HepG2 (cell line): ENCODE measurements around the gene SBNO2. TPM values are rescaled to one million over a fixed set of nuclear protein-coding genes. Genes with fewer than 3 reads are reported as not detected.

Experiments used
- ATAC-seq: fragments of 200-7000 bp; cut with Tn5 transposase; 3 replicates; pipeline ENCODE4 v1.9.1; 2020; ENCODE audit warnings: mild to moderate bottlenecking, moderate library complexity
- BruUV-seq: library from RNA; stranded (reverse); fragments of 400-500 nt; replicated peaks from 2 replicates; lab custom pipeline; 2021; lab: Mats Ljungman, UMichigan
- CTCF ChIA-PET: fragments of 300-600 bp; formaldehyde crosslinking; extraction: SDS; loops from one replicate; lab custom pipeline; 2021; ENCODE audit warnings: low total read pairs, inconsistent platforms, low intra/inter-chr PET ratio; lab: Yijun Ruan, JAX
- POLR2A ChIA-PET: fragments of 350-600 bp; sonication (Branson Sonifier 250); formaldehyde crosslinking; loops from one replicate; lab custom pipeline; 2020; ENCODE audit warnings: antibody characterized with exemption, inconsistent platforms; lab: Yijun Ruan, JAX
- DNase-seq: peaks from one replicate; pipeline ENCODE4 v3.0.0-alpha.2; 2015; ENCODE audit warnings: low spot score
- FAIRE-seq: peaks from 3 replicates; lab custom pipeline; 2011; peaks lifted over from hg19 to GRCh38; lab: Jason Lieb, UNC
- H2AFZ ChIP-seq: one replicate; pipeline ENCODE4 v1.6.1; 2011; ENCODE audit warnings: low read length, inconsistent platforms
- H3K27ac ChIP-seq: fragments of 300-600 bp; 3 replicates; pipeline ENCODE4 v1.8.0; 2011; ENCODE audit warnings: mixed run types, mild to moderate bottlenecking, mixed read lengths, low read length, inconsistent platforms; ENCODE audit not compliant: insufficient read depth; ENCODE audit errors: extremely low read length
- H3K27me3 ChIP-seq, 2 experiments: fragments of 200-600 bp in 1 of 2; 2 replicates in 1 of 2; 3 replicates in 1 of 2; pipeline versions ENCODE4 v1.6.0 to v1.8.0; 2011; ENCODE audit warnings: low read length in 2 of 2, mild to moderate bottlenecking in 2 of 2, moderate library complexity in 2 of 2, inconsistent platforms in 1 of 2; ENCODE audit not compliant: insufficient read depth in 2 of 2, control insufficient read depth in 1 of 2
- H3K36me3 ChIP-seq, 2 experiments: fragments of 200-600 bp in 1 of 2; replicated peaks in 1 of 2; 2 replicates in 1 of 2; 3 replicates in 1 of 2; pipeline versions ENCODE4 v1.5.1 to v1.8.0; 2011; ENCODE audit warnings: low read length in 2 of 2, inconsistent platforms in 1 of 2; ENCODE audit not compliant: insufficient read depth in 2 of 2, control insufficient read depth in 1 of 2
- H3K4me1 ChIP-seq: 2 replicates; pipeline ENCODE4 v1.5.1; 2012; ENCODE audit warnings: low read length, inconsistent platforms; ENCODE audit not compliant: insufficient read depth
- H3K4me2 ChIP-seq: 2 replicates; pipeline ENCODE4 v1.6.0; 2011; ENCODE audit warnings: low read depth, low read length, inconsistent platforms
- H3K4me3 ChIP-seq, 3 experiments: fragments of 200-600 bp in 1 of 3; sonication (generic), shearing (Covaris generic) in 1 of 3; replicated peaks in 1 of 3; 2 replicates each; pipeline ENCODE4 v1.5.1; 2011 to 2016; ENCODE audit warnings: low read length in 3 of 3, inconsistent platforms in 2 of 3, low read depth in 2 of 3, mild to moderate bottlenecking in 2 of 3, control low read depth in 1 of 3, mixed read lengths in 1 of 3; ENCODE audit not compliant: insufficient read depth in 1 of 3
- H3K79me2 ChIP-seq: one replicate; pipeline ENCODE4 v1.6.1; 2011; ENCODE audit warnings: low read length, inconsistent platforms; ENCODE audit not compliant: insufficient read depth
- H3K9ac ChIP-seq: 2 replicates; pipeline ENCODE4 v1.6.0; 2011; ENCODE audit warnings: mild to moderate bottlenecking, low read depth, low read length, inconsistent platforms; ENCODE audit not compliant: insufficient read depth
- H3K9me3 ChIP-seq: 2 replicates; pipeline ENCODE4 v1.5.1; 2012; ENCODE audit warnings: mild to moderate bottlenecking, low read length
- H4K20me1 ChIP-seq: 2 replicates; pipeline ENCODE4 v1.6.0; 2011; ENCODE audit warnings: inconsistent platforms, mild to moderate bottlenecking, low read length, moderate library complexity; ENCODE audit not compliant: insufficient read depth
- AHR ChIP-seq: IDR thresholded peaks from 2 replicates; pipeline ENCODE4 v1.6.1; 2018; ENCODE audit warnings: missing genetic modification reagents, missing compliant biosample characterization
- ATM ChIP-seq: fragments of 450-650 bp; IDR thresholded peaks from 2 replicates; pipeline ENCODE4 v1.7.1; 2017; ENCODE audit warnings: mild to moderate bottlenecking, borderline replicate concordance
- BRD4 ChIP-seq: sonication (generic); formaldehyde crosslinking; IDR thresholded peaks from 2 replicates; pipeline ENCODE4 v1.4.0; 2020; ENCODE audit warnings: missing genetic modification reagents
- EED ChIP-seq: sonication (generic); formaldehyde crosslinking; IDR thresholded peaks from 2 replicates; pipeline ENCODE4 v1.5.0; 2020; ENCODE audit warnings: mild to moderate bottlenecking, missing genetic modification reagents
- ETV6 ChIP-seq: sonication (generic); formaldehyde crosslinking; conservative IDR thresholded peaks from 2 replicates; pipeline ENCODE4 v1.4.0; 2020; ENCODE audit warnings: missing genetic modification reagents
- FOXA1 ChIP-seq, 2 experiments: fragments of 450-650 bp in 1 of 2; sonication (generic) in 1 of 2; formaldehyde crosslinking in 1 of 2; IDR thresholded peaks; 2 replicates each; pipeline versions ENCODE4 v1.4.0 to v1.6.1; 2016 to 2020; ENCODE audit warnings: missing genetic modification reagents in 1 of 2
- GZF1 ChIP-seq: sonication (generic); formaldehyde crosslinking; IDR thresholded peaks from 2 replicates; pipeline ENCODE4 v1.5.1; 2020; ENCODE audit warnings: mild to moderate bottlenecking, missing genetic modification reagents
- POLR2A ChIP-seq, 2 experiments: IDR thresholded peaks; 2 replicates each; pipeline ENCODE4 v1.6.1; 2011; ENCODE audit warnings: low read depth in 2 of 2, low read length in 2 of 2, mild to moderate bottlenecking in 1 of 2, moderate library complexity in 1 of 2; ENCODE audit not compliant: insufficient read depth in 1 of 2
- POLR2AphosphoS5 ChIP-seq: IDR thresholded peaks from 2 replicates; pipeline ENCODE4 v1.6.1; 2012; ENCODE audit warnings: low read depth, low read length
- RXRA ChIP-seq: sonication (generic); formaldehyde crosslinking; IDR thresholded peaks from 2 replicates; pipeline ENCODE4 v1.5.1; 2020; ENCODE audit warnings: missing genetic modification reagents
- SMAD9 ChIP-seq: sonication (generic); formaldehyde crosslinking; IDR thresholded peaks from 2 replicates; pipeline ENCODE4 v1.5.1; 2020; ENCODE audit warnings: mild to moderate bottlenecking, missing genetic modification reagents
- TFE3 ChIP-seq: IDR thresholded peaks from 2 replicates; pipeline ENCODE4 v1.6.1; 2016
- YEATS4 ChIP-seq: sonication (generic); formaldehyde crosslinking; IDR thresholded peaks from 2 replicates; pipeline ENCODE4 v1.4.0; 2020; ENCODE audit warnings: missing genetic modification reagents, borderline replicate concordance
- ZNF329 ChIP-seq: sonication (generic); formaldehyde crosslinking; IDR thresholded peaks from 2 replicates; pipeline ENCODE4 v1.9.0; 2021; ENCODE audit warnings: low read depth, mild to moderate bottlenecking, missing genetic modification reagents
- ZNF33A ChIP-seq: sonication (generic); formaldehyde crosslinking; IDR thresholded peaks from 2 replicates; pipeline ENCODE4 v1.5.1; 2020; ENCODE audit warnings: missing genetic modification reagents, mild to moderate bottlenecking, moderate library complexity, borderline replicate concordance
- ZNF354B ChIP-seq: sonication (generic); formaldehyde crosslinking; IDR thresholded peaks from 2 replicates; pipeline ENCODE4 v1.8.0; 2022; ENCODE audit warnings: mild to moderate bottlenecking, missing genetic modification reagents
- ZNF547 ChIP-seq: sonication (generic); formaldehyde crosslinking; IDR thresholded peaks from 2 replicates; pipeline ENCODE4 v1.5.1; 2020; ENCODE audit warnings: mild to moderate bottlenecking, missing genetic modification reagents
- ZNF883 ChIP-seq: sonication (generic); formaldehyde crosslinking; IDR thresholded peaks from 2 replicates; pipeline ENCODE4 v1.5.1; 2020; ENCODE audit warnings: mild to moderate bottlenecking, missing genetic modification reagents; ENCODE audit errors: not compliant biosample characterization
- WGBS: methylation state at CpG from one replicate; pipeline ENCODE4 v1.1.6; 2017; ENCODE audit warnings: low lambda C conversion rate; 5-methylcytosine and 5-hydroxymethylcytosine counted together
- in situ Hi-C: cut with HindIII; loops from 2 replicates; pipeline ENCODE4 v1.10.0; 2017; ENCODE audit warnings: low pct_unique_long_range_greater_than_20kb; ENCODE audit not compliant: extremely low pct_ligation_motif_present
- intact Hi-C: fragments of 100-400 bp; cut with micrococcal nuclease; formaldehyde crosslinking; loops from one replicate; pipeline ENCODE4 v1.10.0; 2022; ENCODE audit not compliant: unreplicated experiment
- polyA plus RNA-seq, 8 experiments: library from polyadenylated mRNA; depleted of rRNA in 3 of 8; stranded (reverse) in 7 of 8; unstranded in 1 of 8; fragments of >200 nt; fragmentation: Illumina TruSeq in 4 of 8; extraction: Trizol in 4 of 8; gene quantifications; 2 replicates each; pipeline versions ENCODE4 v1.2.1 to v1.2.3, GENCODE V29; 2011 to 2016; ENCODE audit warnings: low read depth in 4 of 8, missing spikeins in 1 of 8, mixed read lengths in 1 of 8; ENCODE audit not compliant: insufficient read depth in 1 of 8
- total RNA-seq, 5 experiments: library from RNA; depleted of rRNA; stranded (reverse); fragments of >200 nt; fragmentation: Illumina TruSeq; extraction: Trizol; gene quantifications; 2 replicates each; pipeline ENCODE4 v1.2.3, GENCODE V29; 2016; ENCODE audit warnings: low read depth in 1 of 5
- TF ChIP-seq, protein P1 (sequence below): fragments of 450-650 bp; IDR thresholded peaks from 2 replicates; pipeline ENCODE4 v1.6.1; 2017
- TF ChIP-seq, protein P2 (sequence below), 2 experiments: sonication (generic) in 1 of 2; formaldehyde crosslinking in 1 of 2; IDR thresholded peaks; 2 replicates each; pipeline versions ENCODE4 v1.4.0 to v1.6.1; 2018 to 2020; ENCODE audit warnings: missing genetic modification reagents in 2 of 2, borderline replicate concordance in 1 of 2, low read depth in 1 of 2, mild to moderate bottlenecking in 1 of 2, missing biosample characterization in 1 of 2

SBNO2 gene
- total and polyA plus RNA-seq, 2 of the 13 experiments (the other 11 are each of a cell fraction or from before 2014, with no cell fraction given): 8.6 to 10.4 TPM

DNA sequence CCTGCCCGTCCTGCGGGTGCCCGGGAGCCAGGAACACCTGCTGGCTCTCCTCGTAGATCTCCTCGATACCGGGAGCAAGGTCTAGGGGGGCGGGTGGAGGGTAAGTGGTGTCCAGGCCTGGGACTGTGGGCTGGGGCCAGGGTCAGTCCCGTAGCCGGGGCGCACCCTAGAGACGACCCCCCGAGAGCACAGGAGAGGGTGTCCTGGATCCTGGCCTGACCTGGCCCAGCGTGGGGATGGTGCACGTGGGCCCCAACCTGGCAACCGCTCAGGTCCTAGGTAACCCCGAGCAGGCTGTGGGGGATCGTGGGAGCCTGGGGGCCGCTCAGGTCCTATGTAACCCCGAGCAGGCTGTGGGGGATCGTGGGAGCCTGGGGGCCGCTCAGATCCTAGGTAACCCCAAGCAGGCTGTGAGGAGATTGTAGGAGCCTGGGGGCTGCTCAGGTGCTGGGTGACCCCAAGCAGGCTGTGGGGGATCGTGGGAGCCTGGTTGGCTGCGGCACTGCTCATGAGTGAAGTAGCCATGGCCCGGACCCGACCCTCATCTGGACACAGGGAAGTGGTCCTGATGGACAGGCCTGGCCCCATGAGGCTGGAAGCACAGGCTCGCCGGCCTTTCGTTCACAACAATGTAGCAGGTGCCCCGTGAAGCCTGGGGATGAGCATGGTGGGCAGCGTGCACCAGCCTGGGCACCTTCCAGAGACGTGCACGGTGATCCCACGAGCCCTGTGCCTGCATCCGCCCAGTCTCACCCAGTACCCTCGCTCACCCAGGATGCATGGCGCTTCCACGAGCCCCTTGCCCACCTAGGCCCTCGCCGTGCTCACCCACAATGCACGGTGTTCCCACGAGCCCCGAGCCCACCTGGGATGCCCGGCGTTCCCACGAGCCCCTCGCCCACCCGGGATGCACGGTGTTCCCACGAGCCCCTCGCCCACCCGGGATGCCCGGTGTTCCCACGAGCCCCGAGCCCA lies 64.1 kb downstream of the SBNO2 start:
- ChIA-PET POLR2A (no interaction called here), CTCF (no interaction called here)
- Histone ChIP-seq H3K4me3 (no peak overlapping the region), H3K9ac (no peak overlapping the region), H2AFZ (no peak overlapping the region), H3K27me3 (no peaks in the 10 kb centered on the region), H3K4me1 (peaks cover 40% of the 10 kb centered on the region), H3K27ac (no peak overlapping the region), H3K79me2 (peaks cover 6% of the 10 kb centered on the region), H3K4me2 (no peak overlapping the region), H3K36me3 (peaks cover 10 to 20% of the 10 kb centered on the region in 2 experiments; a peak in 4 of 5 replicates), H4K20me1 (peaks cover 13% of the 10 kb centered on the region; the same call in 1 of the 2 replicates), H3K9me3 (no peaks in the 10 kb centered on the region)
- no peak for FAIRE-seq
- intact Hi-C loops: loop anchor here (5.0 to 10.0 kb wide), 2 partner anchors 55 to 82 kb away; no protein-coding TSS in a partner anchor
- BruUV-seq: no TSS peak
- no peak for DNase-seq
- ATAC-seq: no peak
- in situ Hi-C loops: loop anchor here (5.0 kb wide), 1 partner anchor 82 kb away; no protein-coding TSS in a partner anchor
- 95% methylated on average over 26 of the region's 54 CpGs for WGBS
- TF ChIP-seq ETV6 (CRISPR knock-in tag): no peak
- TF ChIP-seq ATM: no peak
- TF ChIP-seq ZNF33A (CRISPR knock-in tag): no peak
- 0 out of 2 replicates have a peak, but pooled peaks have one; percentile 30 for TF ChIP-seq POLR2AphosphoS5
- no peak for TF ChIP-seq ZNF329 (CRISPR knock-in tag)
- TF ChIP-seq, protein P1, sequence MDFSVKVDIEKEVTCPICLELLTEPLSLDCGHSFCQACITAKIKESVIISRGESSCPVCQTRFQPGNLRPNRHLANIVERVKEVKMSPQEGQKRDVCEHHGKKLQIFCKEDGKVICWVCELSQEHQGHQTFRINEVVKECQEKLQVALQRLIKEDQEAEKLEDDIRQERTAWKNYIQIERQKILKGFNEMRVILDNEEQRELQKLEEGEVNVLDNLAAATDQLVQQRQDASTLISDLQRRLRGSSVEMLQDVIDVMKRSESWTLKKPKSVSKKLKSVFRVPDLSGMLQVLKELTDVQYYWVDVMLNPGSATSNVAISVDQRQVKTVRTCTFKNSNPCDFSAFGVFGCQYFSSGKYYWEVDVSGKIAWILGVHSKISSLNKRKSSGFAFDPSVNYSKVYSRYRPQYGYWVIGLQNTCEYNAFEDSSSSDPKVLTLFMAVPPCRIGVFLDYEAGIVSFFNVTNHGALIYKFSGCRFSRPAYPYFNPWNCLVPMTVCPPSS: no peak
- peak in 1 of 2 experiments; percentile 41; a peak in 1 of 4 replicates for TF ChIP-seq POLR2A (IDR thresholded peaks at IDR 0.05; ENCODE audit: insufficient read depth in 1 of 2, low read depth in 2 of 2, low read length in 2 of 2)
- no peak for TF ChIP-seq TFE3 (CRISPR knock-in tag)
- no peak for TF ChIP-seq ZNF547 (CRISPR knock-in tag)
- no peak for TF ChIP-seq GZF1 (CRISPR knock-in tag)
- TF ChIP-seq FOXA1 (IDR thresholded peaks at IDR 0.05): no peak
- TF ChIP-seq FOXA1 (CRISPR knock-in tag; IDR thresholded peaks at IDR 0.05): no peak
- TF ChIP-seq SMAD9: no peak
- no peak for TF ChIP-seq EED (CRISPR knock-in tag)
- no peak for TF ChIP-seq ZNF354B (CRISPR knock-in tag)
- no peak for TF ChIP-seq RXRA (CRISPR knock-in tag)
- no peak for TF ChIP-seq ZNF883
- no peak for TF ChIP-seq YEATS4 (CRISPR knock-in tag)
- TF ChIP-seq BRD4: no peak
- TF ChIP-seq AHR: no peak
- TF ChIP-seq, protein P2, sequence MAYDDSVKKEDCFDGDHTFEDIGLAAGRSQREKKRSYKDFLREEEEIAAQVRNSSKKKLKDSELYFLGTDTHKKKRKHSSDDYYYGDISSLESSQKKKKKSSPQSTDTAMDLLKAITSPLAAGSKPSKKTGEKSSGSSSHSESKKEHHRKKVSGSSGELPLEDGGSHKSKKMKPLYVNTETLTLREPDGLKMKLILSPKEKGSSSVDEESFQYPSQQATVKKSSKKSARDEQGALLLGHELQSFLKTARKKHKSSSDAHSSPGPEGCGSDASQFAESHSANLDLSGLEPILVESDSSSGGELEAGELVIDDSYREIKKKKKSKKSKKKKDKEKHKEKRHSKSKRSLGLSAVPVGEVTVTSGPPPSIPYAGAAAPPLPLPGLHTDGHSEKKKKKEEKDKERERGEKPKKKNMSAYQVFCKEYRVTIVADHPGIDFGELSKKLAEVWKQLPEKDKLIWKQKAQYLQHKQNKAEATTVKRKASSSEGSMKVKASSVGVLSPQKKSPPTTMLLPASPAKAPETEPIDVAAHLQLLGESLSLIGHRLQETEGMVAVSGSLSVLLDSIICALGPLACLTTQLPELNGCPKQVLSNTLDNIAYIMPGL (CRISPR knock-in tag; IDR thresholded peaks at IDR 0.05; ENCODE audit: borderline replicate concordance in 1 of 2, low read depth in 1 of 2): no peak
